HT1080 (cell line): ENCODE measurements around the gene SIX1. TPM values are rescaled to one million over a fixed set of nuclear protein-coding genes. Genes with fewer than 3 reads are reported as not detected.

Experiments used
- DNase-seq: peaks from one replicate; pipeline ENCODE4 v3.0.0-alpha.2; 2015; ENCODE audit warnings: low read depth
- total RNA-seq: library from RNA; depleted of rRNA; stranded (reverse); fragments of >200 nt; shearing (Covaris generic); gene quantifications from 2 replicates; pipeline ENCODE4 v1.2.3, GENCODE V29; 2014

Gene SIX1
- total RNA-seq, 1 experiment from 2014 or later = 5.8 TPM

DNA sequence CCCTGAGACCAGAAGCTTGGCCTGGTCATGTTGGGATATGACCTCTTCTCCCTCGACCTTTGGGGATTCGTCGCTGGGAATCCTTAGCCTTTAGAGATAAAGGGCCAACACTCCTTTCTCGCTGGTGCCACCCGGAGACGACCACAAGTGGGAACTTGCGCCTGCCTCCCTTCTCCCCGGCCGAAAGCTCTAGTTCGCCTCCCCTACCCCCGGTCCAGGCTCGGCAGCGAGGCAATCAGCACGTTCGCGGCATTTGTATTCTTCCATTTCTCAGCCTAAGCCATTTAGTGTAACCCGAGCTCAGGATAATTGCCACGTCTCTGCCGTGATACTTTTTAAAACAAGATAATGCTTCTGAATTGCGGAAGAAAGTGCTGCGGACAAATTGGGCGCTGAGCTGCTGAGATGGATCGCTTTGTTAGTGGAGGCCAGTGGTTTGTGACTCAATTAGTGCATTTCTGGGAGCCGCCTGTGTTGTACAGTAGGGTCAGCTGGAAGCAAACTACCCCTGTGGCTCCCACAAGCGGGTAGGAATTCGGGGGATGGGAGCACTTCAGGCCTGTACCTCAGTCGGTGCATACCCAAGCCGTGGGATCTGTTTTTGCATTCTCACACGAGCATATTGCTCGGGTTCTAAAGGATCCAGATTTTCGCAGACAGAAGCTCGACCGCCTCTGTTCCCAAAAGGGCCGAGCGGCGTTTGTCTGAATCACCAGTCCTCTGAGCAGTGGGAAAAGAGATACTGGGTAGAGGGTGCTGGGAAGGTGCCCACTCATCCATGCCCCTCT lies 6.8 kb upstream of the SIX1 start:
- DNase-seq = no peak

- DNase-seq = no peak
Observed at GRCh38 chr14:60655119-60655897, 6.0 kb upstream of the SIX1 start.

DNA sequence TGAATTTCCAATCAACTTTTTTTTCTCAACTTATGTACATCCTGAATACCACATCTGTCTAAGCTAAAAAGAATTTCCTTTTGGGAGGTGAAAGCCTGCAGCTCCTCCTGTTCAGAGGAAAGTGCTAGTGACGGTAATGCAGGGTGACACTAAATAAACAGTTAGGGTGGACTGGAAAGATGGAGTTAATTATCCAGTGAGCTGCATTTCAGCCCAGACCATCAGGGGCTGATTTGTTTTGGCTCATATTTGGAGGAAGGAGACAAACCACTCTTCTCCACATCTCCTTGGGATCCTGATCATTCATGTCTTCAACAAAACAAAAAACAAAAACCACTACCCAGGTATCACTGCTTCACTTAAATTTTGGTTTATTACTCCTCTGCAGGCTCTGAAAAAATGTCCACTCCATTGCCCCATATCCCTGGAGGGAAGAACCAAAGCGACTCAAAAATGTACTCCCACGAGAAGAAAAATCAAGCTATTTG lies 5.1 kb upstream of the SIX1 start:
- no peak for DNase-seq

DNA sequence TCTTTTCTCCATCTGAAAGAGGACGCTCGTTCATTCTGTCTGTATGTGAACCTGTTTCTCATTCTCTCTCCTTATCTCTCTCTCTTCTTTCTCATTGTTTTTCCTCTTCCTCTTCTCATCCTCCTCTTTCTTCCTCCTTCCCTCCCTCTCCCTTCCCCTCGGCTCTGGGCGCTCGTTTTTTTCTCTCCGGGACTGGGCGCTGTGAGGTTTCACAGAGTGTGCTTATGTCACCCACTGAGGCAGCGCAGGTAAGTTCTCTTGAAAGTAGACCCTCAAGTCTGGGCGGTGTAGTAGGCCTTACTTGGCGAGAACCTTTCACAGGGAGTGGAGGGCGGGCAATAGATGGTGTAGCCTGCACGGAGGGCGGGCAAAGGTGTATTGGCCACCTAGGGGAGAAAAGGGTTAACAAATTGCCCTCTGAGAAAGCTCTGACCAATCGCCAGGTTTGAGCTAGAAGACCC lies 4.5 kb upstream of the SIX1 start:
- DNase-seq = no peak

- DNase-seq = no peak
Observed at GRCh38 chr14:60652674-60653651, 3.7 kb upstream of the SIX1 start.

GRCh38 chr14:60651796-60652673 lies 2.8 kb upstream of the SIX1 start:
- no peak for DNase-seq

DNA sequence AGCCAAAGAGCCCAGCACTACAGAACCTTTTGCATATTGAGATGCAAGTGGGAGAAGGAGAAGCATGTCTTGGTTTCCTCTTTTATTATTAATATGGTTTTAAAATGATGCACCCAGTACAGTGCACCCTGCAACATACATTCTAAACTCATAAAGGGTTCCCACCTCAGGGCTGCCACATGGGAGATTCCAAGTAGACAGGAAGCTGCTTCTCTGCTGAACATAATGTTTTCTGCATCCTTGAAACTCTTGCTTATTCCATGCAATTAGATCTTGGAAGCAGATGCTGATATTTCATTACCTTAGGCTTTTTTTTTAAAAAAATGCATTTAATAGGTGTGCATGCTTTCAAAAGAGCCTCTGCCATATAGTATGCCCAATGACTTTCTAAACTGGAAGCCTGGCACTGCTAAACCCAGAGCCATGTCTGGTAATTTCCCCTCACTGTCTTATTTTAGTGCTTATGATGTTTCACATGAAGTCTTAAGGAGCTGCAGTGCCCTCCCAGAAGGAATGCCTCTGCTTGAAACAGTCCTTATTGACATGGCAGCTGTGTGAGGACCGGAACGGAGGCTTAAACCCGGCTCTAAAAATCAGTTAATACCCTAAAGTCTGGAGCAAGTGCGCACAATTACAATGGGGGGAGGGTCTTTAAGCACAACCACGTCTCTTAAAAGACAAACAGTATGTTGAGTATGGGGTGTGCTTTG lies 2.0 kb upstream of the SIX1 start:
- no peak for DNase-seq

DNA sequence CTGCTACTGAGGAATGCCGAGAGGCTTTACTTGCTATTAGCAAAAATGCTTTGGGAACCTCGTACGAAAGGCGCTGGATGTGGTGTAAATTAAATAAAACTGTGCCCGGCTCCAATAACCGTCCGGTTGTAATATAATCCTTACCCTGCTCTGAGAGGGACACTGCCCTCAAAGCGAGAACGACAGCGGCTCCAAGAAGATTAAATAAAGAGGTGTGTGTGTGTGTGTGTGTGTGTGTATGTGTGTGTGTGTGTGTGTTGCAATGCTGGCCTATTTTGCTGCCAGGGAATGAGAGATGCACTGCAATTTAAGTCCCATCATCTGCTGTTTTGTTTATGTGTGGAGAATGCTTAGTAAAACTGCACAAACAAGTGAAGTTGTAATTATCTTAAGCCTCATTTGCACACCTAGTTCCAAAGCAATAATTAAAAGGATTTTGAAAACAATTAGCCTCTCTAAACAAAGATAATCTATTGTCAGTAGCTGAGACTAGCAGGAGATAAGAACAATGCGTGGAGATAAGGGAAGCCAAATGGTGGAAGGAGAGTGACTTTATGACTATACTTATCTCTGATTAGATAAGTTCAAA lies 1.2 kb upstream of the SIX1 start:
- DNase-seq = no peak

DNA sequence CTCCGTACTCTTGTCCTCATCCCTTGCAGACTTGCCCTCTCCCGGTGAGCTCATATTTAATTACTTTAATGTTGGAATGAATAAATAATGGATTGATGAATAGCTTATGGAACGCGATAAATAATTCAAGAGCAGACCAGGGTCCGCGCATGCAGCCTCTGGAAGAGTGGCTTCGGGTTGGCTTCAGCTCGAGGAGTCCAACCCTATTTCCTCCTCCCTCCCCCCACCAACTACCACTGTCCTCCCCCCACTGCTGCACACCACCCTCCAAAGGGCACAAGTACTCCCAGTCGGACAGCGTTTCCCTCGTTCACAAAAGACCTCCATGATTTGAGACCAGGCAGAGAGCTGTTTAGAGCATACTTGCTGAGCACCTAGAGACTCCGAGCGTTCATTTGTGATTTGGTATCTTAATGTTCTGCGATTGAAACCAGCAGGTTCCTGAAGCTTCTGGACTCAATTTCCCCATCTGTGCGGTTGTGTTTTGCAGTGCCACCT lies 647 bp upstream of the SIX1 start:
- DNase-seq = no peak

GRCh38 chr14:60648249-60648933 lies 886 bp downstream of the SIX1 start:
- no peak for DNase-seq

DNA sequence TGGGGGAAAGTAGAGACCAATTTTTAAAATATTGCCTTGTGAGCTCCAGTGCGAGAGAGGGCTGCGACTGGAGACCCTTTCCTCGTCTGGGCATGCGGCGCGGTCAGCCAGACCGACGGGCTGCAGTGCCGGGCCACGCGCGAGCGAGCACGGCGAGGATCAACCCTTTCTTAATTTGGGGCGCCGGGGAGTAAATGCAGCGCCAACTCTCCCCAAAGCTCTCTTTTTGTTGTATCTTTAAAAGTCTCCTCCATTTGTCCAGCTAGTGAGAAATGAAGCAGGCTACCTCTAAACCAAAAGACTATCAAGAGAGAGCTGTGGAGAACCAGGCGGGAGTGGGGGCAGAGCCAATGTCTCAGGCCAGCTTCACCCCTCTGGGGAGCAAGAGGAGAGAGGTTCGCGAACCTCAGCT lies 1.4 kb downstream of the SIX1 start:
- DNase-seq = no peak

- DNase-seq = no peak
Observed at GRCh38 chr14:60647081-60647836, 2.0 kb downstream of the SIX1 start.

DNA sequence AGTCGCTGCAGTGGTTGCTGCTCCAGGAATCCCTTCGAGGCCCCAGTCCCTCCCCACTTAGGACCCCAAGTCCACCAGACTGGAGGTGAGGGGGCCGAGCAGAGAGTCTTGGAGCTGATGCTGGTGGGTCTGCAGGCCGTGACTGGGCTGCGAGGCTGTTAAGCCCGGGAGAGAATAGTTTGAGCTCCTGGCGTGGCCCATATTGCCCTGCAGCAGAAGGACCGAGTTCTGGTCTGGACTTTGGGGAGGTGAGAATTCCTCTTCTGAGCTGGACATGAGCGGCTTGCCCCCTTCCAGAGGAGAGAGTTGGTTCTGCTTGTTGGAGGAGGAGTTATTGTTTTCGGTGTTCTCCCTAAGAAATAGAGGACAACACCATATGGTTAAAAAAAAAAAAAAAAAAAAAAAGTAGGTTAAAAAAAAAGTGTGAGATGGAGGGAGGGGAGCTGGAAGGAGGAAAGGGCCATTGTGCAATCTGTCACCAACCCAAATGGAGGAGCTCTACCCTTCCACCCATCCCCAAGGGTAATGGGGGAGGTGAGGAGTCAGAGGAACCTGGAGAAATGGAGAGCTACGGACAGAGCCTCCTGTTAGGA lies 3.0 kb downstream of the SIX1 start:
- no peak for DNase-seq

DNA sequence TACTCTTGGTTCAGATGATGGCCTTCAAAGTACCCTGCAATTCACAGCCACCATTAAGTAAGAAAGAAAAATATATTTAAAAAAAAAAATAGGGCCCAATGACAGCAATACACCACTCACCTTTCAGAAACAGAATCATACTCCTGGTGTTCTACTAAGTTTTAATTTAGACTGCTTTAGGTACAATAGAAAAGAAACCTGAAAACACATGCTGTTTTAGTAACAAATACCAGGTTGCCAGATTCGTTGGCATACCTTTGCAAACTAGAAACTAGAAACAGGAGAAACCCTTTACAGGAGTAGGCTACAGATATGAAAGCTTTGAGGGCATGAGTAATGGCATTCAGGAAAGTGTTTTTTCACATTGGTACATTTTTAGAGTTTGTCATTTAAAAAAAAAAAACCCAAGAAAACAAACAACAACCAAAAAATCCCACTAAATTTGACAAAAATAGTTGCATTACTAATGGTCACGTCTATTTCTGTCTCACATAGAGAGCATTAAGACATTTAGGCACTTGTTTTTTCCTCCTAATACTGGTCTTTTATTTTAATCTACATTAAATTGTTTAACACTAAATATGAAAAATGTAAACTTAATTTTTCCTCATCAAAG lies 4.0 kb downstream of the SIX1 start:
- no peak for DNase-seq

DNA sequence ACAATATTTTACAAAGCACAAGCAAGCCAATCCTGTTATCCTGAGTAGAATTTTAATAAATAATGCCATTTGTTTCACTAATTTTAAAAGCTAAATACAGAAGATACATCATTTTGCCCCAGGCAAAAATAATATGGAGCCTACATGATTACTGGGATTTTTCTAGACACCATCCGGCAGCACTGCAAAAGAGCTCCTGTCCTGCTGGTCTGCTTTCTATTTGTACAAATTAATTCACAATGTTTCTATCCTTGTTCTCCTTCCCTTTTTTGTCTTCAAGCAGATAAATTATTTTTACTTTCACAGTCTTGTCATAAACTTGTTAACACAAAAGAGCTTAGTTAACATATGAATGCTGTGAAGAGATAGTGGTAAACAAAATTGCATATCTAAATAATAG lies 4.6 kb downstream of the SIX1 start:
- DNase-seq = no peak

- no peak for DNase-seq
Observed at GRCh38 chr14:60643463-60644314, 5.6 kb downstream of the SIX1 start.
